GF-D8 (cell line): ENCODE results near the gene ENOX2.

Experiments used
- DNase-seq: peaks from one replicate; lab custom pipeline; 2025; lab: John Stamatoyannopoulos, UW

The ENOX2 gene

GRCh38 chrX:130626521-130626920, 276.5 kb downstream of the ENOX2 start:
- no peak for DNase-seq

GRCh38 chrX:130625386-130625785, 277.6 kb downstream of the ENOX2 start:
- no peak for DNase-seq

- no peak for DNase-seq
Measured at GRCh38 chrX:130623518-130623917, 279.5 kb downstream of the ENOX2 start.

- DNase-seq, result no peak
Measured at GRCh38 chrX:130615941-130616340, 287.1 kb downstream of the ENOX2 start.

GRCh38 chrX:130607431-130607830, 295.6 kb downstream of the ENOX2 start:
- no peak for DNase-seq

- DNase-seq, result no peak
Measured at GRCh38 chrX:130606425-130606824, 296.6 kb downstream of the ENOX2 start.

GRCh38 chrX:130604882-130605281, 298.1 kb downstream of the ENOX2 start:
- DNase-seq, result no peak

GRCh38 chrX:130594453-130594916, 308.5 kb downstream of the ENOX2 start:
- no peak for DNase-seq

GRCh38 chrX:130593911-130594310, 309.1 kb downstream of the ENOX2 start:
- DNase-seq, result no peak

- no peak for DNase-seq
Measured at GRCh38 chrX:130592204-130592603, 310.8 kb downstream of the ENOX2 start.

- DNase-seq, result no peak
Measured at GRCh38 chrX:130578906-130579305, 324.1 kb downstream of the ENOX2 start.

GRCh38 chrX:130577431-130577830, 325.6 kb downstream of the ENOX2 start:
- no peak for DNase-seq

- no peak for DNase-seq
Measured at GRCh38 chrX:130575831-130576389, 327.1 kb downstream of the ENOX2 start.
